SHP77 (cell line): Measurements from ENCODE around the gene INTS3.
"Not testable (repeated sequence)": the region's sequence is repeated elsewhere in the genome, so short reads cannot be mapped to it uniquely, and the experiment has no call there.

Source experiments
- DNase-seq, 2 experiments: peaks; one replicate each; lab custom pipeline; 2025; lab: John Stamatoyannopoulos, UW

INTS3 gene

GRCh38 chr1:153705484-153705883, 22.4 kb upstream of the INTS3 start:
- DNase-seq, result no peak

GRCh38 chr1:153711026-153711425, 16.8 kb upstream of the INTS3 start:
- DNase-seq, result no peak

DNA sequence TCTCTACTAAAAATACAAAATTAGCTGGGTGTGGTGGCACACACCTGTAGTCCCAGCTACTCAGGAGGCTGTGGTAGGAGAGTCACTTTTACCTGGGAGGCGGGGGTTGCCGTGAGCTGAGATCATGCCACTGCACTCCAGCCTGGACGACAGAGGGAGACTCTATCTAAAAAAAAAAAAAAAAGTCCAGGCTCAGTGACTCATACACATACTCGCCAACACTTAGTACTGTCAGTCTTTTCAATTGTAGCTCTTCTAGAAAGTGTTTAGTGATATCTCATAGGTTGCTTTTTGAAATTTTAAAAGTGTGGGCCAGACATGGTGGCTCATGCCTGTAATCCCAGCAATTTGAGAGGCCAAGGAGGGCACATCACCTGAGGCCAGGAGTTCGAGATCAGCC, 11.6 kb upstream of the INTS3 start:
- not testable (repeated sequence) for DNase-seq

DNA sequence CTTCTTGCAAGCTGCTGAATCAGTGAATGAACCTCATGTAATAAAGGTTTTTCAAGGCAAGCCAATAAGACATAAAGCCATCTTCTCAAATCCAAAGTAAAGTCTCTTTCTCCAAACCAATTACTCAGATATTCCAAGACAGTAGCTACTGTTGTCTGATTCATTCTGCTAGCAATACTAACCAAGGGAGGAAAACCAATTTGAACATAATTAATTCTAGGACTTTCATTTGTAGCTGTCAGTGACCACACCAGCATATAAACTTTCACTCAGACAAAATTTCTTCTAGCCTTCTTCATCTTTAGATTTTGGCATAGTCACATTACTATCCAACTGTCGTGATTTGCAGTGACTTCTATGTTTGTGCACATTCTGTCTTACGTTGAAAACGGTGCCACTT, 10.5 kb upstream of the INTS3 start:
- DNase-seq, result no peak

- no peak for DNase-seq
These were observed 4.2 kb upstream of the INTS3 start for GRCh38 chr1:153723687-153724086.

DNA sequence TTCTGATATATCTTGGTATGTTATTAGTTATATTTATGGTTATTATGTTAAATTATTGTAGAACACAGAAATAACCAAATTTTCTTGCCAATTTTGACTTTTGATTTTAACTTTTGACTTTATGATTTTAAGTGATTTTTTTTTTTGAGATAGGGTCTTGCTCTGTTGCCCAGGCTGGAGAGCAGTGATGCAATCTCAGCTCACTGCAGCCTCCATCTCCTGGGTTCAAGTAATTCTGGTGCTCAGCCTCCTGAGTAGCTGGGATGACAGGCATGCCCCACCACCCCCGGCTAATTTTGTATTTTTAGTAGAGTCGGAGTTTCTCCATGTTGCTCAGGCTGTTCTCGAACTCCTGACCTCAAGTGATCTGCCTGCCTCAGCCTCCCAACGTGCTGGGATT, 3.2 kb upstream of the INTS3 start:
- DNase-seq, result not testable (repeated sequence)

GRCh38 chr1:153728305-153729066, 636 bp downstream of the INTS3 start:
- peak; percentile 33 to 44 for DNase-seq

DNA sequence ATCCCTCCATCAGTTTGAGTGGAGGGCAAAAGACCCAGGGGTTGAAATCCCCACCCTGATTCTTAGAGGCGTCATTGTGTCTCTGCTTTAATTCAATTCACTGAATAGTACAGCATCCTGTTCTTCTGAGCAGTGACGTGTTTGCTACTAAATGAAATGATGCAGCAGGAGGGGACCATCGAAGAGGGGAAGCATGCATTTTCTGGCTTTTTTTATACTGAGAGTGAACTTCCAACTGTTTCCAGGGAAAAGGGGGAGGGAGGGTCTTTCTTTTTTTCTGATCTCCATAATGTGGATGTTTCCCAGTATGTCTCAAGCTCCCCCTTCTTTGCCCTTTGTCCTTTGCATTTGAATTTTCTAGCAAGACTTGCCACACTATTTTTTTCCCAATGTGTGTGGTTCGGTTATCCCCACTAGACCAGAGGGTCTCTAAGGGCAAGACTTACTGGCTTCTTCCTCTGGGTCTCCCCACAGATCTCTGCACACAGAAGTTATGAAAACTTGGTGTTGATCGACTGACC, 2.7 kb downstream of the INTS3 start:
- no peak for DNase-seq

- DNase-seq, result peak in 1 of 2 experiments; percentile 7
These were observed 6.1 kb downstream of the INTS3 start for GRCh38 chr1:153733970-153734369.

GRCh38 chr1:153734396-153735089, 6.7 kb downstream of the INTS3 start:
- no peak for DNase-seq

DNA sequence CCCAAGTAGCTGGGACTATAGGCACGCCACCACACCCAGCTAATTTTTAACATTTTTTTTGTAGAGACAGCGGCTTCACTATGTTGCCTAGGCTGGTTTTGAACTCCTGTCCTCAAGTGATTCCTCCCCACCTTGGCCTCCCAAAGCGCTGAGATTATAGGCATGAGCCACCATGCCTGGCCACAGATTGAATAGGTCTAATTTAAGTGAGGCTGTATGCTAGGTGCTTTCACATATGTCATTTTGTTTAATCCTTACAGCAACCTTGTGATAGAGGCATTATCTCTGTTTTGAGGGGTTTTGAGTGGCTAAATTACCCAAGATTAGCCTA, 7.2 kb downstream of the INTS3 start:
- no peak for DNase-seq

- no peak for DNase-seq
These were observed 14.1 kb downstream of the INTS3 start for GRCh38 chr1:153741986-153742385.

- DNase-seq, result no peak
These were observed 14.7 kb downstream of the INTS3 start for GRCh38 chr1:153742411-153743142.

GRCh38 chr1:153745417-153745816, 17.6 kb downstream of the INTS3 start:
- no peak for DNase-seq

- no peak for DNase-seq
These were observed 18.3 kb downstream of the INTS3 start for GRCh38 chr1:153746174-153746573.

GRCh38 chr1:153748903-153749302, 21.1 kb downstream of the INTS3 start:
- DNase-seq, result no peak

GRCh38 chr1:153749408-153750005, 21.7 kb downstream of the INTS3 start:
- DNase-seq, result peak; percentile 87 to 89

- DNase-seq, result no peak
These were observed 22.5 kb downstream of the INTS3 start for GRCh38 chr1:153750026-153750995.

DNA sequence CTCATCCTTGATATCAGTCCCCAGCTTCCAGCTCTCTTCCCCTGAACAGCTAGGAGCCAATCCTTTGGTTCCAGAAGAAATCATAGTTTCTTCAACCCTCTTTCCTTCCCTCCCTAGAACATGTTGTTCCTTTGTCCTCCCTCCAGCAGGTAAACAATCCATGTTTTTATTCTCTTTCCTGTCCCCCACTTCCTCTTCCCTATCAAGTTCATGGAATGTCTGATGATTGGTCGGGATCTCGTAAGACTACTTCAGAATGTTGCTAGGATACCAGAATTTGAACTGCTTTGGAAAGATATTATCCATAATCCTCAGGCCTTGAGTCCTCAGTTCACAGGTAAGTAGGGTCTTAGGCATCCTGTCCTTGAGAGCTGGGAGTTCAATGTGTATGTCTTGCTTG, 24.2 kb downstream of the INTS3 start:
- DNase-seq, result no peak

GRCh38 chr1:153752571-153753195, 24.8 kb downstream of the INTS3 start:
- no peak for DNase-seq

DNA sequence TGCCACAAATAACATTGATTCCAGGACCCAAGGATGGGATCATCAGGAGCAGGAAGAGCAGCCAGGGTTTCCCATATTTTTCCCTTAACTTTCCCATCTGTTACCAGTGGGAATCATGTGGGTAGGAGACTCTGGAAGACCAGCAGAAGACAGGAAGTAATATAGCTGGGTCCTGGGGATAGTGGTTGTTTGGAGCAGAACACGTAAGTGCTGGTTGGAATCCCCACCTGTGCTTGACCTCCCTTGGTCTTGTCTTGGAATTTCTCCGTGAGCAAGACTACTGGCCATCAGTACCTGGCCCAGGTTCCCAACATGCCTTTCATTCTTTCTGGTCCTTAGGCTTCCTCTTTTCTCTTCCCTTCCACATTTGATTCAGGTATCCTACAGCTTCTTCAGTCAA, 26.4 kb downstream of the INTS3 start:
- no peak for DNase-seq
